HG02884 (cell line): ENCODE results near the gene PCTP.

Source experiments
- ATAC-seq: cut with Tn5 transposase; IDR thresholded peaks from one replicate; pipeline ENCODE4 v1.9.1; 2021; ENCODE audit warnings: mild to moderate bottlenecking, moderate library complexity; ENCODE audit not compliant: unreplicated experiment

The PCTP gene

DNA sequence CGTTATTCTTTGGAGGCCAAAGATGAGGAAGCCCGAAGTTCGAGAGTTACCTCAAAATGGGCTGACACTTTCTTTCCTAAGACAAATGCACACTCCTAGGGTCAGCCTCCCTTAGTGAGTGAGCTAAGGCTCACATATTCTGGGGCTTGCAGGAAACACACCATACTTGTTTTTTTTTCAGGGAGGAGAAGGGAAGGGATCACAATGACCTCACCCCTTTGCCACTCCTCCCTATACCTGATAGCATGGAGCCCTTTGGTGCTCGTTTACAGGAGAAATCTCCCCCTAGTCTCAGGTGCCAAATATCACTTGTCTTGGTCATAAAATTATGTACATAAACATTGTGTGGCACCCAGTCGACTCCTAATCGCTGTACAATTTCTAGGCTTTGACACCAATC lies 23.6 kb upstream of the PCTP start:
- ATAC-seq: no peak

- no peak for ATAC-seq
Observed at GRCh38 chr17:55727920-55728319, 22.9 kb upstream of the PCTP start.

GRCh38 chr17:55728361-55728760 lies 22.5 kb upstream of the PCTP start:
- ATAC-seq: no peak

DNA sequence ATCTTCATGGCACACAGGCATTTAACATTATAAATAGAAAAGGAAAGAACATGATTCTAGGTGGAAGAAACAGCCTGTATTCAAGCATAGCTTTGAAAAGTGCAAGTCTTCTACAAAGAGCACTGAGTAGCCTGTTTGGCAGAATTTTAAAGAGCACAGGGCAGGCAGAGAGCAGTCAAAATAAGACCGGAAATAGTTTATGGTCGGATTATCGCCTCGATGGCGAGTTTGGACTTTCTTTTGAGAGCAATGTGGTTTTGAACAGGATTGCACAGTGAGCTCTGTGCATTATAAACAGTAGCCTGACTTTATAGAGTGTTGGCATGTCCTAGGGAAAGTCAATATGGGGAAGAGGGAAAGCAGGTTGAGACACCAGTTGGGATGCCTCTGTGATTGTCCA lies 22.0 kb upstream of the PCTP start:
- ATAC-seq: no peak

GRCh38 chr17:55729484-55729883 lies 21.4 kb upstream of the PCTP start:
- no peak for ATAC-seq

DNA sequence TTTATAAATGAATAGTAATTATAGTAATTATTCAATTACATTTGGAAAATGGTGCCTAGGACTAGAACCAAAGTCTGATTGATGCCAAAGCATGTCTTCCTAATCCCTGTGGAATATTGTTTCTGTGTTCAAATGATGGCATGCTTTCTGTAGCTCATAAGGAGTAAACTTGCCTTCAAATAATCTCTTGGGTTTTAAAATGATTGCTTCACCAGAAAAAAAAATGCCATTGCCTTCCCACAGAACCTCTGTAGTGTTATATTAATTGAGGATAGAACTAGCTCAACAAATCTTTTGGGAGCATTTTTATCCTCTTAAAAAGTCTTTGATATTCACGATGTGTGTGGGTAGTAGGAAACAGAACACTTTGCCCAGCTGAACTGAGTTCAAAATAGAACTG lies 20.5 kb upstream of the PCTP start:
- ATAC-seq: no peak

GRCh38 chr17:55730808-55731207 lies 20.0 kb upstream of the PCTP start:
- ATAC-seq: no peak

DNA sequence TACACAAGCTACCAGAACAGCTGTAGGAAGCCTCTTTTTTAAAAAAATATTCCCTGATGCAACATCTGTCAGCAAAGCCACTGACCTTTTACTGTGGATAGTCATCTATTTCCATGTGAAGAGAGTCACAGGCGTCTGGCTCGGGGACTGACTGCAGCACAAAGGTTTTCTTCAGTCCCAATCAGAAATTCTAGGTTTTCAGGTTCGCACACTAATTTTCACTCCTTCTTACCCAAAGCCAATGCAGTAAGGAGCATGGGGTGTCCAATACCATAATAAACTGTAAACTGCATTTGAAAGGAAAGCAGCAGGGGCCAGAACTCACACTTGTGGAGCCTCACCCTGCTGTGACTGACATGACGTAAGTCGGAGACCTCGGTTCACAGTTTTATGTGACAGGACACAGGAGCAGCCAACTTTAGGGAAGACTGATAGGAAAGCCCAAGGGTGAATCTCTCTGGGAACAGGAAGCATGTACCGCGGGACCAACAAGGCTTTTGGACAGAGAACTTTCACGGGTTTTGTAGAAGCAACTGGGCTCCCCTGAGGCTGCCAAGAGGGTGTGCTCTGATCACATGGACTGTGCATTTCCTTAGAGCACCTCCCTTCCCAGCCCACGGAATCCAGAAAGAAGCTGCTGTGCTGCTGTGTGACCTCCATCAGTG lies 19.1 kb upstream of the PCTP start:
- ATAC-seq: no peak

- ATAC-seq: peak; percentile 65
Observed at GRCh38 chr17:55734128-55734781, 16.6 kb upstream of the PCTP start.

- no peak for ATAC-seq
Observed at GRCh38 chr17:55735731-55736405, 15.0 kb upstream of the PCTP start.

- no peak for ATAC-seq
Observed at GRCh38 chr17:55737976-55738501, 12.8 kb upstream of the PCTP start.

GRCh38 chr17:55740511-55741355 lies 10.1 kb upstream of the PCTP start:
- ATAC-seq: no peak

DNA sequence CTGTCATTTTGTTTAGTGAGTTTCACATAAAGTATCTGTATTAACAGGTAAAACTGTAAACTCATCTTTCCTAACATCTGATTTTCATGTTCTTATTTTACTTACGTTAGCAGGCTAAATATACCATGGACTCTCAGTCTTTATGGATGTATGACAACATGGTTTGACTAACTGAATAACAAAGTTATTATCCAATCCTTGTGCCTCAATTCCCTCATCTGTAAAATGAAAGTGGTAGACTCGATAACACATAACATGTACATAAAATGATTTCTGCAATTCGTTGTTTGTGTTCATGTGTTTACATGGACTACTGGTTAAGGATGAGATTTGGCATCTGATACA lies 9.5 kb upstream of the PCTP start:
- ATAC-seq: no peak

DNA sequence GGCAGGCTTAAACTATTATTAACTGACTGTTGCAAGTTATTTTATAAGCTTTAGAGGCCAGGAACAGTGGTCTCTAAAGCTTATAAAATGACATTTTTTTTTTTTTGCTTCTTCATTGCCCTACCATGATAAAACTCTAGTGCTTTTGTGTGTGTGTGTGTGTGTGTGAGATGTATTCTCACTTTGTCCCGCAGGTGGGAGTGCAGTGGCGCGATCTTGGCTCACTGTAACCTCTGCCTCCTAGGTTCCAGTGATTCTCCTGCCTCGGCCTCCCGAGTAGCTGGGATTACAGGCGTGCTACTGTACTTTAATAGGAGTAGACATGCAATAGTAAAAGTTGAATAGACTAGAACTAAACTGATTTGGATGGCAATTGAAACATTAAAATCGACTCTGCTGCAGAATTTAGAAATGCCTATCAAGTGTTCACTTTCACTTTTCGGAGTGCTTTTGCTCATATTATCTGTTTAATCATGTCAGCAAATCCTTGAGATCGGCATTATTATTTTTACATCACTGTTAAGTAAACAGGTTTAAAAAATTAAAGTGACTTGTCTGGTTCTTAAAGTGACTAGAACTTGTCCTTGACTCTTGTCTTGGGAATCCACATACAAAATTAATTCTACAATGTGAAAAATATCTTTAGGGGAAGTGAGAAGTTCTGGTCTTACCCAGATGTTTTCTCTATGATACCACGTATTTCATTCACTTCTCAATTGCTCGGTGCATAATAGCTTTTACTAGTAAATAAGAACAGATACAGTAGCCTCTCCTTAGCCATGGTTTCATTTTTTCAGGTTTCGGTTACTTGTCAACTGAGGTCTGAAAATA lies 8.4 kb upstream of the PCTP start:
- peak; percentile 93 for ATAC-seq

- peak; percentile 38 for ATAC-seq
Observed at GRCh38 chr17:55743103-55743679, 7.7 kb upstream of the PCTP start.

DNA sequence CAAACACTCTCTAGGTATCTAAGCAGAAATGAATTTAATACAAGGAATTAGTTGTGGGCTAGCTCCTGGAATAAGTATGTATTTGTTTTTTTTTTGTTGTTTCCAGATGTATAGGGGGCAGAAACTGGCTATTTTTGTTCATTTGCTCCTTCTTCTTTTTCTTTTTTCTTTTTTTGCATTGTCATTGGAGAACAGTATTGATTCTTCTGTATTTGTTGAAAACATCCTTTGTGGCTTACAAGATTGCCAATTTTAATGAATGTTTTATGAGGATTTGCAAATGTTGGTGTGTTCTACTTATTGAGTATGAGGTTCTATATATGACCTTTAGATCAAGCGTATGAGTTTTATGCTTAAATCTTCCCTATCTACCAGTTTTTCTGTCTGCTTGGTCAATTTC lies 5.6 kb upstream of the PCTP start:
- no peak for ATAC-seq

GRCh38 chr17:55746466-55746865 lies 4.4 kb upstream of the PCTP start:
- no peak for ATAC-seq

GRCh38 chr17:55747209-55747608 lies 3.6 kb upstream of the PCTP start:
- ATAC-seq: no peak

DNA sequence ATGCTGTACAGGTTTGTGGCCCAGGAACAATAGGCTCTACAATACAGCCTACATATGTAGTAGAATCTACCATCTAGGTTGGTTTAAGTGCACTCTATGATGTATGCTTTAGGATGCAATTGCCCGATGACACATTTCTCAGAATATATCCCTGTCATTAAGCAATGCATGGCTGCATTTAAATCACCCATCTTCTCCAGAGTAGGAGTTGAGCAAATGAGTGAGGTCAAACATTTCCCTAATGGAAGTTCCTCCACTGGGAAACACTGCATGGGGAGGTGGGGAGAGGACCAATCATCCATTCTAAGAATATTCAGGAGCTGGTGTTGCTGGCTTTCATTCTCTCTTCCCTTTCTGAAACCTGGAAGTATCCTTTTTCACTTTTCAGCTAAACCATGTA lies 2.0 kb upstream of the PCTP start:
- ATAC-seq: no peak

DNA sequence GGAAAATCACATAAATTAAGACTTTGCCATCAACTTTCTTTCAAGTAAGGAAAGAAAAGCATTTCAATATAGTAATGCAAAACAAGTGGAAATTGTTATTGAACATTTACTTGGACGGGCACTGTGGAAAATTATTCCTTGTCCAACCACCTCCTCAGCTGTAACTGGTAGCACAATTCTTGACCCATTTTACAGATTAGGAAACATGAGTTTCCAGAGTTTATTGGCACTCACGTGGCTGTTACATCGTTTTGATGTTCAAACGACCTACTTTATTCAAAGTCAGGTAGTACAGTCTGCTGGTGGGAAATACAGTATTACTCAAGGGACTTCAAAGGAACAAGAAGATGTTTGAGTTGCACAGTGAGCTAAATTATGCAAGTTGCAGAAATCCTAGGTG lies 866 bp upstream of the PCTP start:
- no peak for ATAC-seq
